ENCODE measurements around the gene PSMB7.

Gene PSMB7

GRCh38 chr9:124447297-124447661, 32.0 kb upstream of the PSMB7 start:
- H3K4me3 ChIP-seq (ENCODE audit: low read depth, low read length): no peak overlapping the region
- no peak overlapping the region for H2BK12ac ChIP-seq (ENCODE audit: low read length)
- no peak overlapping the region for H2BK120ac ChIP-seq (ENCODE audit: insufficient read depth, low read length, poor library complexity)
- no peak overlapping the region for H3K23ac ChIP-seq (ENCODE audit: low read length)
- H3K14ac ChIP-seq (ENCODE audit: low read length): no peak overlapping the region
- no peaks in the 10 kb centered on the region for H3K79me1 ChIP-seq (ENCODE audit: low read length)
- H2AFZ ChIP-seq (ENCODE audit: insufficient read depth, low read length, poor library complexity): no peak overlapping the region
- H4K8ac ChIP-seq (ENCODE audit: low read depth, low read length): no peak overlapping the region
- no peaks in the 10 kb centered on the region for H3K36me3 ChIP-seq (ENCODE audit: control insufficient read depth in 1 of 2, insufficient read depth in 2 of 2, low read length in 2 of 2)
- peaks cover 2% of the 10 kb centered on the region for H3K9me3 ChIP-seq (ENCODE audit: insufficient read depth, low read depth, low read length)
- H3K27me3 ChIP-seq (ENCODE audit: insufficient read depth, low read length): peaks cover 9% of the 10 kb centered on the region
- H2BK5ac ChIP-seq (ENCODE audit: low read depth, low read length, poor library complexity): no peak overlapping the region
- H3K18ac ChIP-seq (ENCODE audit: low read length): no peak overlapping the region
- H3K9ac ChIP-seq (ENCODE audit: low read length): no peak overlapping the region
- no peak overlapping the region for H3K4ac ChIP-seq (ENCODE audit: low read depth, low read length)
- H3K79me2 ChIP-seq (ENCODE audit: control insufficient read depth, insufficient read depth, low read length, poor library complexity): no peaks in the 10 kb centered on the region
- H3K4me1 ChIP-seq (ENCODE audit: control insufficient read depth in 1 of 2, insufficient read depth in 2 of 2, low read length in 2 of 2): peaks cover 0 to 3% of the 10 kb centered on the region in 2 experiments
- no peak overlapping the region for H3K4me2 ChIP-seq (ENCODE audit: low read length)
- no peak overlapping the region for H2AK5ac ChIP-seq (ENCODE audit: low read length)
- no peak overlapping the region for H4K12ac ChIP-seq (ENCODE audit: low read depth, low read length)
- H3K27ac ChIP-seq (ENCODE audit: low read depth, low read length): no peak overlapping the region
- DNase-seq: no peak
- no peak overlapping the region for H4K91ac ChIP-seq (ENCODE audit: low read depth, low read length)
- no CpG with 5 or more reads among the region's 4 CpGs for WGBS (ENCODE audit: extremely low coverage, insufficient coverage, insufficient read length)

DNA sequence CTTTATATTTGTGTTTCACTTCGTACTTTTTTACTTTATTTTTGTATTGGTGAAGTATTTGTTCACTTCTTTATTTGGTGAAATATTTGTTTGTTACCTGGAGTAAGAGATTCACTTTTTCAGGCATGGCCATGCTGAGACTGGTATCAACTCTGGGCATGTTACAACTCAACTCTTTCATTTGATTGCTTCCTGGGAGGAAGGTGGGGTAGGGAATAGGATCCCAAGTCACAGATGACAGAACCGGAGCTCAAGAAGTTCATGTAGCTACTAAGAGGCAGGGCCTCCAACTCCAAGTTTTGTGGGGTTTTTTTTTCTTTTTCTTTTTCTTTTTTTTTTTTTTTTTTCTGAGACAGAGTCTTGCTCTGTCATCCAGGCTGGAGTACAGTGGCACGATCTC, 28.9 kb upstream of the PSMB7 start:
- no CpG with 5 or more reads among the region's 3 CpGs for WGBS (ENCODE audit: extremely low coverage, insufficient coverage, insufficient read length)
- no peak overlapping the region for H4K8ac ChIP-seq (ENCODE audit: low read depth, low read length)
- no peak overlapping the region for H4K12ac ChIP-seq (ENCODE audit: low read depth, low read length)
- no peaks in the 10 kb centered on the region for H3K27me3 ChIP-seq (ENCODE audit: insufficient read depth, low read length)
- peaks cover 4% of the 10 kb centered on the region for H3K9me3 ChIP-seq (ENCODE audit: insufficient read depth, low read depth, low read length)
- no peak overlapping the region for H2AK5ac ChIP-seq (ENCODE audit: low read length)
- DNase-seq: no peak
- no peak overlapping the region for H3K4me3 ChIP-seq (ENCODE audit: low read depth, low read length)
- H3K9ac ChIP-seq (ENCODE audit: low read length): no peak overlapping the region
- H3K79me2 ChIP-seq (ENCODE audit: control insufficient read depth, insufficient read depth, low read length, poor library complexity): no peaks in the 10 kb centered on the region
- H3K36me3 ChIP-seq (ENCODE audit: control insufficient read depth in 1 of 2, insufficient read depth in 2 of 2, low read length in 2 of 2): no peaks in the 10 kb centered on the region
- no peak overlapping the region for H3K4ac ChIP-seq (ENCODE audit: low read depth, low read length)
- no peak overlapping the region for H2AFZ ChIP-seq (ENCODE audit: insufficient read depth, low read length, poor library complexity)
- H3K4me2 ChIP-seq (ENCODE audit: low read length): no peak overlapping the region
- H3K18ac ChIP-seq (ENCODE audit: low read length): no peak overlapping the region
- H3K14ac ChIP-seq (ENCODE audit: low read length): no peak overlapping the region
- H2BK120ac ChIP-seq (ENCODE audit: insufficient read depth, low read length, poor library complexity): no peak overlapping the region
- H2BK5ac ChIP-seq (ENCODE audit: low read depth, low read length, poor library complexity): no peak overlapping the region
- no peak overlapping the region for H4K91ac ChIP-seq (ENCODE audit: low read depth, low read length)
- no peak overlapping the region for H2BK12ac ChIP-seq (ENCODE audit: low read length)
- no peak overlapping the region for H3K27ac ChIP-seq (ENCODE audit: low read depth, low read length)
- H3K4me1 ChIP-seq (ENCODE audit: control insufficient read depth in 1 of 2, insufficient read depth in 2 of 2, low read length in 2 of 2): no peaks in the 10 kb centered on the region
- no peaks in the 10 kb centered on the region for H3K79me1 ChIP-seq (ENCODE audit: low read length)
- H3K23ac ChIP-seq (ENCODE audit: low read length): no peak overlapping the region

DNA sequence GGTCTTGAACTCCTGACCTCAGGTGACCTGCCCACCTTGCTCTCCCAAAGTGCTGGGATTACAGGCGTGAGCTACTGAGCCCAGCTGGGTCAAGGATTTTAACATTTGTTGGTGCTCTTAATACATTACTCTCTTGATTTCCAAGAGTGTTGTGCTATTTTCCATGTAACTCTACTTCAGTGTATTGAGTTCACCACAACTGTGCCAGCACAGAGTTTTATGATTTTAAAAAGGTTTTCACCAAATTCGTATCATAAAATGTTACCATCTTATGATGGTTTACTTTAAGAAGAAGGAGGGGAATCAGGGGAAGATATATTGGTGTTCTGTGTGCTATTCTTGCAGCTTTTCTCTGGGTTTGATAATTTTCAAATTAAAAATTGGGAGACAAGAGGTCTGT, 28.4 kb upstream of the PSMB7 start:
- no peak overlapping the region for H2BK120ac ChIP-seq (ENCODE audit: insufficient read depth, low read length, poor library complexity)
- H3K4me2 ChIP-seq (ENCODE audit: low read length): no peak overlapping the region
- no peaks in the 10 kb centered on the region for H3K27me3 ChIP-seq (ENCODE audit: insufficient read depth, low read length)
- no peak overlapping the region for H2BK5ac ChIP-seq (ENCODE audit: low read depth, low read length, poor library complexity)
- H3K14ac ChIP-seq (ENCODE audit: low read length): no peak overlapping the region
- H4K12ac ChIP-seq (ENCODE audit: low read depth, low read length): no peak overlapping the region
- H2AFZ ChIP-seq (ENCODE audit: insufficient read depth, low read length, poor library complexity): no peak overlapping the region
- peaks cover 4% of the 10 kb centered on the region for H3K9me3 ChIP-seq (ENCODE audit: insufficient read depth, low read depth, low read length)
- no peak overlapping the region for H2AK5ac ChIP-seq (ENCODE audit: low read length)
- no peaks in the 10 kb centered on the region for H3K36me3 ChIP-seq (ENCODE audit: control insufficient read depth in 1 of 2, insufficient read depth in 2 of 2, low read length in 2 of 2)
- no peak overlapping the region for H3K18ac ChIP-seq (ENCODE audit: low read length)
- no peak overlapping the region for H2BK12ac ChIP-seq (ENCODE audit: low read length)
- H3K4ac ChIP-seq (ENCODE audit: low read depth, low read length): no peak overlapping the region
- no peaks in the 10 kb centered on the region for H3K4me1 ChIP-seq (ENCODE audit: control insufficient read depth in 1 of 2, insufficient read depth in 2 of 2, low read length in 2 of 2)
- H4K8ac ChIP-seq (ENCODE audit: low read depth, low read length): no peak overlapping the region
- no peaks in the 10 kb centered on the region for H3K79me1 ChIP-seq (ENCODE audit: low read length)
- no peak overlapping the region for H3K9ac ChIP-seq (ENCODE audit: low read length)
- no CpG with 5 or more reads among the region's 2 CpGs for WGBS (ENCODE audit: extremely low coverage, insufficient coverage, insufficient read length)
- DNase-seq: no peak
- H3K23ac ChIP-seq (ENCODE audit: low read length): no peak overlapping the region
- H4K91ac ChIP-seq (ENCODE audit: low read depth, low read length): no peak overlapping the region
- no peak overlapping the region for H3K27ac ChIP-seq (ENCODE audit: low read depth, low read length)
- no peak overlapping the region for H3K4me3 ChIP-seq (ENCODE audit: low read depth, low read length)
- H3K79me2 ChIP-seq (ENCODE audit: control insufficient read depth, insufficient read depth, low read length, poor library complexity): no peaks in the 10 kb centered on the region

- H3K4me1 ChIP-seq (ENCODE audit: control insufficient read depth in 1 of 2, insufficient read depth in 2 of 2, low read length in 2 of 2): no peaks in the 10 kb centered on the region
- H3K4me2 ChIP-seq (ENCODE audit: low read length): no peak overlapping the region
- no peak overlapping the region for H3K14ac ChIP-seq (ENCODE audit: low read length)
- H3K79me1 ChIP-seq (ENCODE audit: low read length): no peaks in the 10 kb centered on the region
- H2BK12ac ChIP-seq (ENCODE audit: low read length): no peak overlapping the region
- H3K79me2 ChIP-seq (ENCODE audit: control insufficient read depth, insufficient read depth, low read length, poor library complexity): no peaks in the 10 kb centered on the region
- H2AK5ac ChIP-seq (ENCODE audit: low read length): no peak overlapping the region
- no peak overlapping the region for H3K27ac ChIP-seq (ENCODE audit: low read depth, low read length)
- no peak overlapping the region for H4K8ac ChIP-seq (ENCODE audit: low read depth, low read length)
- no peak overlapping the region for H3K23ac ChIP-seq (ENCODE audit: low read length)
- H4K12ac ChIP-seq (ENCODE audit: low read depth, low read length): no peak overlapping the region
- H3K18ac ChIP-seq (ENCODE audit: low read length): no peak overlapping the region
- H3K9me3 ChIP-seq (ENCODE audit: insufficient read depth, low read depth, low read length): peaks cover 4% of the 10 kb centered on the region
- H3K27me3 ChIP-seq (ENCODE audit: insufficient read depth, low read length): no peaks in the 10 kb centered on the region
- H3K4me3 ChIP-seq (ENCODE audit: low read depth, low read length): no peak overlapping the region
- no peak overlapping the region for H2BK5ac ChIP-seq (ENCODE audit: low read depth, low read length, poor library complexity)
- DNase-seq: no peak
- no CpG with 5 or more reads among the region's 3 CpGs for WGBS (ENCODE audit: extremely low coverage, insufficient coverage, insufficient read length)
- no peak overlapping the region for H2AFZ ChIP-seq (ENCODE audit: insufficient read depth, low read length, poor library complexity)
- no peak overlapping the region for H2BK120ac ChIP-seq (ENCODE audit: insufficient read depth, low read length, poor library complexity)
- no peak overlapping the region for H3K9ac ChIP-seq (ENCODE audit: low read length)
- H4K91ac ChIP-seq (ENCODE audit: low read depth, low read length): no peak overlapping the region
- no peaks in the 10 kb centered on the region for H3K36me3 ChIP-seq (ENCODE audit: control insufficient read depth in 1 of 2, insufficient read depth in 2 of 2, low read length in 2 of 2)
- no peak overlapping the region for H3K4ac ChIP-seq (ENCODE audit: low read depth, low read length)
Observed at GRCh38 chr9:124442826-124443225, 27.6 kb upstream of the PSMB7 start.

GRCh38 chr9:124442379-124442778, 27.1 kb upstream of the PSMB7 start:
- Histone ChIP-seq H3K4me3 (ENCODE audit: low read depth, low read length) (no peak overlapping the region), H3K9me3 (ENCODE audit: insufficient read depth, low read depth, low read length) (peaks cover 4% of the 10 kb centered on the region), H3K36me3 (ENCODE audit: control insufficient read depth in 1 of 2, insufficient read depth in 2 of 2, low read length in 2 of 2) (no peaks in the 10 kb centered on the region), H3K4me2 (ENCODE audit: low read length) (no peak overlapping the region), H3K27me3 (ENCODE audit: insufficient read depth, low read length) (no peaks in the 10 kb centered on the region), H3K4me1 (ENCODE audit: control insufficient read depth in 1 of 2, insufficient read depth in 2 of 2, low read length in 2 of 2) (no peaks in the 10 kb centered on the region), H3K79me2 (ENCODE audit: control insufficient read depth, insufficient read depth, low read length, poor library complexity) (no peaks in the 10 kb centered on the region), H2BK5ac (ENCODE audit: low read depth, low read length, poor library complexity) (no peak overlapping the region), H3K18ac (ENCODE audit: low read length) (no peak overlapping the region), H3K79me1 (ENCODE audit: low read length) (no peaks in the 10 kb centered on the region), H3K14ac (ENCODE audit: low read length) (no peak overlapping the region), H2BK12ac (ENCODE audit: low read length) (no peak overlapping the region), H2AK5ac (ENCODE audit: low read length) (no peak overlapping the region), H3K4ac (ENCODE audit: low read depth, low read length) (no peak overlapping the region), H2BK120ac (ENCODE audit: insufficient read depth, low read length, poor library complexity) (no peak overlapping the region), H3K23ac (ENCODE audit: low read length) (no peak overlapping the region), H3K9ac (ENCODE audit: low read length) (no peak overlapping the region), H4K8ac (ENCODE audit: low read depth, low read length) (no peak overlapping the region), H4K91ac (ENCODE audit: low read depth, low read length) (no peak overlapping the region), H2AFZ (ENCODE audit: insufficient read depth, low read length, poor library complexity) (no peak overlapping the region), H4K12ac (ENCODE audit: low read depth, low read length) (no peak overlapping the region), H3K27ac (ENCODE audit: low read depth, low read length) (no peak overlapping the region)
- no peak for DNase-seq
